NOMO-1 (cell line): ENCODE results near the gene GNAS-AS1.
"Not testable (repeated sequence)": the region's sequence is repeated elsewhere in the genome, so short reads cannot be mapped to it uniquely, and the experiment has no call there.

ENCODE experiments used
- DNase-seq, 2 experiments: peaks; one replicate each; lab custom pipeline; 2025; ENCODE audit not compliant: unreplicated experiment in 2 of 2; lab: John Stamatoyannopoulos, UW

GNAS-AS1 gene

GRCh38 chr20:58838174-58838573, 12.5 kb downstream of the GNAS-AS1 start:
- no peak for DNase-seq

- DNase-seq = no peak
Measured at GRCh38 chr20:58837717-58838116, 13.0 kb downstream of the GNAS-AS1 start.

GRCh38 chr20:58836616-58837204, 14.0 kb downstream of the GNAS-AS1 start:
- DNase-seq = no peak

- no peak for DNase-seq
Measured at GRCh38 chr20:58835231-58835630, 15.5 kb downstream of the GNAS-AS1 start.

- DNase-seq = no peak
Measured at GRCh38 chr20:58833921-58834320, 16.8 kb downstream of the GNAS-AS1 start.

GRCh38 chr20:58832457-58832856, 18.2 kb downstream of the GNAS-AS1 start:
- peak; percentile 62 to 88 for DNase-seq

GRCh38 chr20:58829531-58829941, 21.2 kb downstream of the GNAS-AS1 start:
- no peak for DNase-seq

- not testable (repeated sequence) for DNase-seq
Measured at GRCh38 chr20:58828804-58829203, 21.9 kb downstream of the GNAS-AS1 start.

GRCh38 chr20:58828136-58828535, 22.6 kb downstream of the GNAS-AS1 start:
- no peak for DNase-seq

- DNase-seq = no peak
Measured at GRCh38 chr20:58826271-58826670, 24.4 kb downstream of the GNAS-AS1 start.

GRCh38 chr20:58825450-58825849, 25.3 kb downstream of the GNAS-AS1 start:
- DNase-seq = no peak

GRCh38 chr20:58824843-58825242, 25.9 kb downstream of the GNAS-AS1 start:
- DNase-seq = no peak

GRCh38 chr20:58822748-58823730, 27.7 kb downstream of the GNAS-AS1 start:
- no peak for DNase-seq

GRCh38 chr20:58822149-58822548, 28.6 kb downstream of the GNAS-AS1 start:
- no peak for DNase-seq

- DNase-seq = not testable (repeated sequence)
Measured at GRCh38 chr20:58820515-58820914, 30.2 kb downstream of the GNAS-AS1 start.

- DNase-seq = no peak
Measured at GRCh38 chr20:58819921-58820320, 30.8 kb downstream of the GNAS-AS1 start.

- no peak for DNase-seq
Measured at GRCh38 chr20:58818586-58819285, 32.0 kb downstream of the GNAS-AS1 start.

- no peak for DNase-seq
Measured at GRCh38 chr20:58817748-58818147, 33.0 kb downstream of the GNAS-AS1 start.

- DNase-seq = no peak
Measured at GRCh38 chr20:58816957-58817651, 33.6 kb downstream of the GNAS-AS1 start.

GRCh38 chr20:58816051-58816450, 34.7 kb downstream of the GNAS-AS1 start:
- no peak for DNase-seq

GRCh38 chr20:58815448-58815847, 35.3 kb downstream of the GNAS-AS1 start:
- DNase-seq = no peak
